ENCODE results near the gene MYO3B.
A peak's percentile ranks its signal among the peaks of the same experiment; 100 is the strongest.

Gene MYO3B

GRCh38 chr2:170237572-170238120, 59.7 kb downstream of the MYO3B start:
- DNase-seq, result no peak

DNA sequence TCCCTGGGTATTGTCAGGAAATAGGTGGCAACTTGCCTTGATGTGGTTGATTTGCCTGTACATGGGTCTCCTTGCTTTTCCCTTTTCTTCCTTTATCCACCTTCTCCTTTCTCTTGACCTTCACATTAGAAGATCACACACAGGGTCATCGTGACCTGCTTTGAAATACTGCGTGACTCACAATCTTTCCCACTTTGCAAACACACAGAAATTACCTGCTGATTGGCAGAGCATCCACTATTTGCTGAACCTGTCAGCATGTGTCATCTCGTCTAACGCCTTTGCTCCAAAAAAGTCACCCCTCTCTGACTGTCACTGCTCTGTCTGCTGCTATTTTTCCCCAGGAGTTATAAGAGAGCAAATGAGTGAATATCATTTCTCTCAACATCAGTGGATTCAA, 60.8 kb downstream of the MYO3B start:
- peak; percentile 54 for DNase-seq

DNA sequence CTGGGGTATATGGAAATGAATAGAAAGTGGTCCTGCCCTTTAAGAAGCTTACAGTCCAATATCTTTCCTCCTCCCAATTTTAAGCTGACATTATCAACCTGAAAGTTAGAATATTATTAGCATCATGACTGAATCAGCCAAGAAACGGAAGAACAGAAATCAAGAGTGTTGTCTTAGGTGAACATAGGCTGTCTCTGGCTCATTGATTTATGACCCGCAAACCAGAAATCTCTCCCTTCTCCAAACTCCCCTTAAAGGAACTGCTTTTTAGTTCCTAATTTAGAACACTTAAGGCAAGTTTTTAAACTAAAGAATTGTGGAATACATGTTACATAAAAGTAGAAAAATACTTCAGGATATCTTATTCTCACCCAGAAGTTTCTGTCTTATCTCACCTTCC, 62.7 kb downstream of the MYO3B start:
- DNase-seq, result no peak

DNA sequence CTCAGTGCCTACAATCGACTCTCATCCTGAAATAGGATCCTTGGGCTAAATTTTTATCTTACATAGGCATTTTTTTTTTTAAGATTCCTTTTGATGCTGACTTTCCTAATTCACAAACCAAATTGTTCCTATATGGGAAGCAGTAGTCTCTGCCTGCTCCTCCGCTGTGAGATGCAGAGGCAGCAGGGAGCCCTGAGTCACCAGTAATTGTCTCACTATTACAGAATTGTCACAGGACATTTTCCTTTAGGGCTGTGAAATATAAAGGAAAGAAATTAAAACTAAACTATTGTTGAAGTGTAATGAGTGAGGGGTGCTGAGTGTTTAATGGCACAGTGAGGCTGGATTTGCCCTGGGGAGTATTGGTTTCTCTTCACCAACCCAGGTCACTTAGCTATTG, 63.8 kb downstream of the MYO3B start:
- no peak for DNase-seq

DNA sequence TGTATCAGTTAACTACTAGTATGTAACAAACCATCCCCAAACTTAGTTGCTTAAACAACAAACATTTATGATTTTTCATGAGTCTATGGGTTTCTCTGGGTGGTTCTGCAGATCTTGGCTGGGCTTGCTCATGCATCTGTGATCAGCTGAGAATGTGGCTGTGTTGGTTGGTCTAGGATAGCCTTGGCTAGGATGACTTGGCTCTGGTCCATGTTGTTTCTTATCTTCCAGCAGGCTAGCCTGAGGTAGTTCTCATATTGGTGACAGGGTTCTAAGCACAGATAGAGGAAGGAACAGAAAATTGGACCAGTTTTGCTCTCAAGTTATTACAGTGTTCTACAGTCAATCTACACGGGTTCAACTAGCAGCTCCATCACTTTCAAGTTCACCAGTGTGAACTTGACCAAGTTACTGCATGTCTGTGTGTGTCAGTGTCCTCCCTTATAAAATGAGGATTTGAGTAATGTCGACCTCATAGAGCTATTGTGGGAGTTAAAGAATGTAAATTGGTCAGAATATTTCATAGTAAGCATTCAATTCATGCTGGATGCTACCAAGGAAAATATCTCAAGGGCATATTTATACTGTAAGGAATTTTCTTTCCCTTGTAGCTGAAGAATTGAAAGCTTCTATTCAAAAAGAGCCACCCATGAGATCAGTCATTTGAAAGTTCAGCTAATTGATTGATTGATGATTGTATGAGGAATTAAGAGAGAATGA, 65.3 kb downstream of the MYO3B start:
- no peak for DNase-seq

DNA sequence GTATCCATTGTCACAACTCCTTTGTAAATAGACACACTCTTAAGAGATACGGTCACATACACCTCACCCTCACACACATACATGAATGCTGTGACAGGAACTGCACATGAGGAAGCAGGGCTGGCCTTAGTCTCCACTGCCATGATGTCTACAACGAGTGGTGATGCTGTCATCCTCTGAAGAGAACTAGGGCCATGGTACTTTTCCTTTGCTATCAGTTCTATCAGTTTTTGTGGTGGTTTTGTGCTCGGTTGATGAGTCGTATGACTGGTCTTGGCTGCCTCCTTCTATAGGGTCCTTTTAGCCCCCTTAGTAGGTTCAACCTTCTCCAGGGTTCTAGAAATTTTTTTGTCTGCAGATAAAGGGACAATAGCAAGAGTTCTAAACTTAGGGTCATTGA, 66.0 kb downstream of the MYO3B start:
- no peak for DNase-seq

- DNase-seq, result no peak
Measured at GRCh38 chr2:170244555-170244954, 66.6 kb downstream of the MYO3B start.

GRCh38 chr2:170245312-170245711, 67.4 kb downstream of the MYO3B start:
- DNase-seq, result no peak

- DNase-seq, result peak; percentile 17
Measured at GRCh38 chr2:170247333-170247732, 69.4 kb downstream of the MYO3B start.

DNA sequence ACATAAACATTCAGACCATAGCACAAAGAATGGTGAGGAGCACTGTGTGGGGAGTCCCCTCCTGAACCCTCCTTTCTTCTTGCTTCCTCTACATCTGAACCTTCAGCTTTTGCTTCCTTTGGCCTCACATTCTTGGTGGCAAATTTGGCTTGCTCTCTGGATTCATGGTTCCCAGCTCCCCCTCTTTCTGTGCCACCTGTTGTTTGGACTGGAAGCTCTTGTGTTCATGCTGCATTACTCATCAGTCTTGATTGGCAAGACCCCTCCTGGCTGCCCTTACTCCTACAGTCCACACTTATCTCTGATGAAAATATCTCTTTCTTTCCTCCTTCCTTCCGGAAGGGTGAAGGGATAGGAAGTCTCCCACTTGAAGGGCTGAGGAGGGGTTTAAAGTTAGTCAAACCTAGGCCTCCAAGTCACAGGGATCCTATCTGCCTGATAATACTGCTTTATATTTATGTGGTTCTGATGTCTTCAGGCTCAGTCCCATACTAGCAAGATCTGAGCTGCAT, 70.0 kb downstream of the MYO3B start:
- DNase-seq, result peak; percentile 16

DNA sequence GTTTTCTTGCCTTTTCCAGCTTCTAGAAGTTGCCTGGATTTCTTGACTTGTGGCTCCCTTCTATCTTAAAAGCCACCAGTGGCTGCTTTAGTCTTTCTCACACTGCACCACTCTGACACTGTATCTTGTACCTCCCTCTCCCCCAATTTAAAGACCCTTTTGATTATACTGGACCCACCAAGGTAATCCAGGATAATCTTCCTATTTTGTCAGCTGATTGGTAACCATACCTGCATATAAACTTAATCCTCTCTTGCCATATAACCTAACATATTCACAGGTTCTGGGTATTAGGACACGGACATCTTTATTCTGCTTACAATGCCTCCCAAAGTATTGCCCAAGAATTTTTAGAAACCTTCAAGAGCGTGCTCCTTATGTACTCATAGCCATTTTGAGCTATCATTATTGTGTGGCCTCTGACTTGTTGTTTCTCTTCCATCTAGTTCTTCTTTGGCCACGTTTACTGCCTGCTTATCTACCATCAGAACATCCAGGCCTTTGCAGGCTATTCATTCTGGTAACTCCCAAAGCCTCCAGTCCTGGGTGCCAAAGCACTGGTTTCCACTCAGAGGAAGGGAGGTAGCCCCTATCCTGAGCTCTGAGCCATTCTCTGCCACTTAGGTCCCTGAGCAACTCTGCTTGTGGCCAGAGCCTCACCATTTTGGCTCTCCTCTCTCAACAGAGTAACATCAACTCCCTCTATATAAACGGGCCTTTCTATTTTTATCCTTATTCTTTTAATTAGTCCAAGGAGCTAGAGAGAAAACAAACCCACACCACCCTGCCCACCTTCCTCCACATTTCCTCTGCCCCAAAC, 70.8 kb downstream of the MYO3B start:
- no peak for DNase-seq

- DNase-seq, result no peak
Measured at GRCh38 chr2:170249761-170250160, 71.8 kb downstream of the MYO3B start.

DNA sequence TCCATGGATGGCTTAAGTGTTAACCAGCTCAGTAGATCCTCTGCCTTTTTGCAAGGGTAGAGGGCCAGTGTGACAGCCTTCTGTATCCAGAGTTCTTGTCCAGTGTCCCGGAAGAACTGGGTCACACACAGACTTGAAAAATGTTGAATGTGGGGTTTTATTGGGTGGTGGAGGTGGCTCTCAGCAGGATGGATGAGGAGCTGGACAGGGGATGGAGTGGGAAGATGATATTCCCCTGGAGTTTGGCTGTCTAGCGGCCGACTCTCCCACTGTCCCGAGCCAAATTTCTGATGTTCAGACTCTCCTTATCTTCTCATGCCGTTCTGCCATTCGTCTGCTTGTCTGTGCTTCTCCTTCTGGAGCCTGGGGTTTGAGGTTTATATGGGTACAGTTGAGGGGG, 72.6 kb downstream of the MYO3B start:
- no peak for DNase-seq

DNA sequence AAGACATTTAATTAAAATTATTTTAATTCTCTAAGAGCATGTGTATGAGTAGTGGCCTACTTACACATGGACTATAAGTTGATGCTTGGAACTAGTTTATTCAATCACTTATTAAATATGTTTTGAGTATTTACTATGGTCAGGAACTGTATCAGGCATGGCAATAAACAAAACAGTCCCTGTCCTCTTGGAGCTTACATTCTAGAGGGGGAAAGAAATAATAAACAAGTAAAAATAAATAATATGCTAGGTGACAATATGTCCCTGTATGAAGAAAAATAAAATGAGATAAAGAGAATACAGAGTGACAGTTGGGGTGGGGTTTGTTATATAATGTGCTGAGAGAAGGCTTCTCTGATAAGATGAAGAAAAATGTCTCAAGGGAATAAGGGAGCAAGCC, 74.5 kb downstream of the MYO3B start:
- DNase-seq, result no peak

DNA sequence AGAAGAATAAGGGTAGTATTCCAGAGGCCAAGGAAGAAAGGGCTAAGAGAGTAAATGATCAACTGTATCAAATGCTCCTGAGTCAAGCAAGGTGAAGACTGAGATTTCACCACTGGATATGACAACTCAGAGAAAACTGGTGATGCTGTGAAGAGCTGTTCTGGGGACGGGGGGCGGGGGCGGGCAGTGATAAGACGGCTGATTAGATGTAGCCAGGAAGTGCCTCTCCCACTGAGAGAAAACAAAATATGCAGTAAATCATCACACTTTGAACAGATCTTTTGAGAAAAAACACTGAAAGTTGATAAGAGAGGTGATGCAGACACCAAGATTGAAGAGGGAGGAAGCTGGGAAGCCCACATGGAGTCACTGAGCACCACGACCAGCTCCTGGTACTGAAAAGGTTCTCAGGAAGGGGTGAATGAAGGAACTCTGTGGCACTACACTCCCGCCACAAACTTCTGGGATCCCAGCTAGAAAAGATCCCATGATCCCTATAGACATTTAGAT, 75.8 kb downstream of the MYO3B start:
- no peak for DNase-seq

DNA sequence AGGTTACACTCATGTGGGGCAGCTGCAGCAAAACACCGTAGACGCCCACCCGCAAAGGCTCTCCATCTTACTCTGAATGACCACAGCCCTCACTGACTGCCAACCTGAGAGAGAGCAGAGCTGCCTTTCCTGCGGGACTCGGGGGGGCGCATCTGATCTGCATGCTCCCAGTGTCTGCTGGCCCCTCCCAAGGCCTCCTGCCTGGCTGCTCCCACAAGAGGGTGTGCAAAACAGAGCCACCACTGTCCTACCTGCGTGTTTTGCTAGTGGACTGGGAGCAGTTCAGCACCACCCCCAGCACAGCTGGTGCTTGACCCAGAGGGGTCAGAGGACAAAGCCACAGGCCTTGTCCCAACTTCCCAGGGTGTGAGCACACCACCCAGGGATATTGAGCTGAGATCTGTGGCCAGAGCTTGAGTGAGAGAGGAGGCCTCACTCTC, 76.4 kb downstream of the MYO3B start:
- DNase-seq, result no peak

- DNase-seq, result no peak
Measured at GRCh38 chr2:170255137-170255536, 77.2 kb downstream of the MYO3B start.

DNA sequence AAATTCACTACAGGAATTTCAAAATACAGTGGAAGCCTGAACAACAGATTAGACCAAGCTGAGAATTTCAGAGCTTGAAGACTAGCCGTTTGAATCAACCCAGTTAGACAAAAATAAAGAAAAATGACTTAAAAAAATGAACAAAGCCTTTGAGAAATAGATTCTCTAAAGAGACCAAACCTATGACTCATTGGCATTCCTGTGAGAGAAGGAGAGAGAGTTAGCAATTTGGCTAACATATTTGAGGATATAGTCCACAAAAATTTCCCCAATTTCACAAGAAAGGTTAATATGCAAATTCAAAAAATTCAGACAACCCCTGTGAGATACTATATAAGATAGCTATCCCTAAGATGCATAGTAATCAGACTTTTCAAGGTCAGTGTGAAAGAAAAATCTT, 78.0 kb downstream of the MYO3B start:
- no peak for DNase-seq

GRCh38 chr2:170258382-170258781, 80.4 kb downstream of the MYO3B start:
- DNase-seq, result peak; percentile 15

DNA sequence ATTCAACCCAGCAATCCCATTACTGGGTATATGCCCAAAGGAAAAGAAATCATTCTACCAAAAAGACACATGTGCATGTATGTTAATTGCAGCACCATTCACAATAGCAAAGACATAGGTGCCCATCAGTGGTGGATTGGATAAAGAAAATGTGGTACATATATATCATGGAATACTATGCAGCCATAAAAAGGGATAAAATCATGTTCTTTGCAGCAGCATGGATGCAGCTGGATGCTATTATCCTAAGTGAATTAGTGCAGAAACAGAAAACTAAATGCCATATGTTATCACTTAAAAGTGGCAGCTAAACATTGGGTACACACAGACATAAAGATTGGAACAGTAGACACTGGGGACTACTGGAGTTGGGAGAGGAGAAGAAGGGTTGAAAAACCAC, 82.2 kb downstream of the MYO3B start:
- DNase-seq, result no peak

- DNase-seq, result no peak
Measured at GRCh38 chr2:170261566-170261965, 83.6 kb downstream of the MYO3B start.

DNA sequence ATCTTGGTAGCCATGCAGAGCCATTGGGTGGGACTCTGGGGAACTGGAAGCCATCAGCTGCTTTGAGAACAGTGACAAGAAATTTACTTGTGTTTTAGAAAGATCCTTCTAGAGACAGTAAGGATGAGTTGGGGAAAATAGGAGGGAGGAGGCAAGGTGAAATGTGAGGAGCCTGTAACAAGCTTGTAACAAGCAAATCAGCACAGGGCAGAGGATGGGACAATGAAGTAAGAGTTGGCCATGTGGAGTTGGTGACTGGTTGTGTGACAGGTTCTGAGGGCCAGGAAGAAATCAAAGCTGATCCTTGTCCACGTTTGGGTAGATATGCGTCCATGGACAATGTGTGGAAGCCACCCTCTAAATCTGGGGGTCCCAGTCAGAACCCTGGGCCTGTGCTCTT, 84.4 kb downstream of the MYO3B start:
- no peak for DNase-seq

DNA sequence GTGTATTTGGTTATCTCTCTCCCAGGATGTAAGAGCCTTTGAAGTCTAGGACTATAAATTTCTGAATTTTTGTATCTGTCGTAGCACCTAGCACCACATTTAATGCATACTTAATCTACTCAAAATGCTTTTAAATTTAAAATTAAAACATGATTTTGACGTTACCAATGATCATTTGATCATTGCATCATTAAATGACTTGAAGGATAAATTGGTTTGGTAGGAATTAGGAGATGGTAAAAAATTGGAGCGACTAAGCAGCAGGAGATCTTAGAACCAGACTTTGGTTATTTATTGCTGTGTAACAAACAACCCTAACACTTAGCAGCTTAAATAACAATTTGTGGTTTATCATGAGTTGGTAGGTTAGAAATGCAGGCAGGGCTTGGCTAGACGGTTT, 84.9 kb downstream of the MYO3B start:
- DNase-seq, result no peak

All from DMS53 (cell line).